Mesendoderm (in vitro differentiated cells): ENCODE results near the gene GRHL3.
A peak's percentile ranks its signal among the peaks of the same experiment; 100 is the strongest.

Experiments used
- DNase-seq: peaks from one replicate; pipeline ENCODE4 v3.0.0; 2013
- H2AK5ac ChIP-seq: 2 replicates; pipeline ENCODE4 v1.6.1; 2013; ENCODE audit warnings: low read length, inconsistent platforms
- H2BK120ac ChIP-seq: 2 replicates; pipeline ENCODE4 v1.6.1; 2013; ENCODE audit warnings: low read depth, mild to moderate bottlenecking, low read length, moderate library complexity, mixed read lengths
- H2BK15ac ChIP-seq: replicated peaks from 2 replicates; pipeline ENCODE4 v1.6.1; 2013; ENCODE audit warnings: low read depth, mild to moderate bottlenecking, moderate library complexity
- H2BK5ac ChIP-seq: 2 replicates; pipeline ENCODE4 v1.6.1; 2013; ENCODE audit warnings: low read length, inconsistent platforms
- H3K18ac ChIP-seq: 2 replicates; pipeline ENCODE4 v1.6.1; 2013; ENCODE audit warnings: mild to moderate bottlenecking, low read length, mixed read lengths
- H3K23ac ChIP-seq: one replicate; pipeline ENCODE4 v1.6.1; 2013; ENCODE audit warnings: low read length
- H3K27ac ChIP-seq: 2 replicates; pipeline ENCODE4 v1.5.1; 2013; ENCODE audit warnings: low read depth, mild to moderate bottlenecking, inconsistent platforms, low read length, moderate library complexity
- H3K27me3 ChIP-seq: 2 replicates; pipeline ENCODE4 v1.6.1; 2013; ENCODE audit warnings: low read length, control low read depth, mild to moderate bottlenecking, inconsistent platforms; ENCODE audit not compliant: insufficient read depth, poor library complexity
- H3K36me3 ChIP-seq: 2 replicates; pipeline ENCODE4 v1.6.1; 2013; ENCODE audit warnings: low read length, inconsistent platforms; ENCODE audit not compliant: control insufficient read depth, insufficient read depth
- H3K4ac ChIP-seq: one replicate; pipeline ENCODE4 v1.6.1; 2013; ENCODE audit warnings: low read depth, mild to moderate bottlenecking, low read length, moderate library complexity
- H3K4me1 ChIP-seq: 2 replicates; pipeline ENCODE4 v1.6.1; 2013; ENCODE audit warnings: low read depth, low read length, inconsistent platforms; ENCODE audit not compliant: control insufficient read depth
- H3K4me2 ChIP-seq: 2 replicates; pipeline ENCODE4 v1.6.1; 2013; ENCODE audit warnings: low read length
- H3K4me3 ChIP-seq: 2 replicates; pipeline ENCODE4 v1.5.1; 2013; ENCODE audit warnings: mild to moderate bottlenecking, low read length
- H3K56ac ChIP-seq: one replicate; pipeline ENCODE4 v1.6.1; 2013; ENCODE audit warnings: low read length
- H3K79me1 ChIP-seq: 2 replicates; pipeline ENCODE4 v1.6.1; 2013; ENCODE audit warnings: low read length, inconsistent platforms
- H3K79me2 ChIP-seq: 2 replicates; pipeline ENCODE4 v1.6.1; 2013; ENCODE audit warnings: mild to moderate bottlenecking, low read length; ENCODE audit not compliant: control insufficient read depth, insufficient read depth
- H3K9ac ChIP-seq: 2 replicates; pipeline ENCODE4 v1.6.1; 2013; ENCODE audit warnings: low read length, inconsistent platforms
- H4K5ac ChIP-seq: one replicate; pipeline ENCODE4 v1.6.1; 2013; ENCODE audit warnings: low read length
- H4K8ac ChIP-seq: one replicate; pipeline ENCODE4 v1.6.1; 2013; ENCODE audit warnings: low read depth, mild to moderate bottlenecking, control low read depth, low read length, moderate library complexity
- WGBS: extraction: QIAGEN DNeasy Blood & Tissue Kit; methylation state at CpG from one replicate; pipeline ENCODE4 v1.1.7; 2013; ENCODE audit warnings: low lambda C conversion rate, missing lambda C conversion rate; ENCODE audit not compliant: insufficient coverage; ENCODE audit errors: extremely low coverage; 5-methylcytosine and 5-hydroxymethylcytosine counted together

The GRHL3 gene

DNA sequence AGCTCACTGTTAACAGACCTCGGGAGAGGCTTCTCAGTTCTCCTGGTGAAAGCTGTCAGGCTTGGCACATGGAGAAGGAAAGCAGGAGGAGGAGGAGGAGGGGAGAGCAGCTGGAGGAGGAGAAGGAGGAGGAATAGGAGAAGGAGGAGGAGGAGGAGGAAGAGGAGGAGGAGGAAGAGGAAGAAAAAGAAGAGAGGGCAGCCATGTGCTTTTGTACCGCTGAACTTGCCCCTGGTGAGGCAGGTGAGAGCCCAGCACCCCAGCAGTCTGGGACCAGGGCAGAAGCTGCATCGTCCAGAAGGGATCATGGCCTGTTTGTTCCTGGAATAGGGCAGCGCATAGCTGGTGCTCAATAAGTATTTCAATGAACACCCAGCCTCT is 21.3 kb upstream of the GRHL3 start:
- no peak overlapping the region for H4K5ac ChIP-seq
- H3K9ac ChIP-seq, result no peak overlapping the region
- WGBS, result no CpG with 5 or more reads among the region's 4 CpGs

DNA sequence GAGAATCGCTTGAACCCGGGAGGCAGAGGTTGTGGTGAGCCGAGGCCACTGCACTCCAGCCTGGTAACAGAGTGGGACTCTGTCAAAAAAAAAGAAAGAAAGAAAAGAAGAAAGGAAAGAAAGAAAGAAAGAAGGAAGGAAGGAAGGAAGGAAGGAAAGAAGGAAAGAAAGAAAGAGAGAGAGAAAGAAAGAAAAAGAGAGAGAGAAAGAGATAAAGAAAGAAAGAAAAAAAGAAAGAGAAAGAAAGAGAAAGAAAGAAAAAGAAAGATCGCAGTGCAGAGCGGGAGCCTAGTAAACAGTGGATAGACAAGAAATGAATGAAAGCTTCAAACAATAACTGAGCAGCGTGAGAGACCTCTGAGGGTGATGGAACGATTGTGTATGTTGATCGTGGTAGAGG is 20.6 kb upstream of the GRHL3 start:
- no peak overlapping the region for H3K18ac ChIP-seq
- no peak overlapping the region for H4K8ac ChIP-seq
- H2AK5ac ChIP-seq, result no peak overlapping the region
- H2BK120ac ChIP-seq, result no peak overlapping the region
- no peak overlapping the region for H3K9ac ChIP-seq
- no peak overlapping the region for H3K4ac ChIP-seq
- H4K5ac ChIP-seq, result no peak overlapping the region
- H2BK15ac ChIP-seq, result no peak overlapping the region
- no peak overlapping the region for H3K4me3 ChIP-seq
- peaks cover 6% of the 10 kb centered on the region for H3K4me1 ChIP-seq
- no peak overlapping the region for H3K23ac ChIP-seq
- no peak for DNase-seq
- no peak overlapping the region for H3K56ac ChIP-seq
- H3K79me1 ChIP-seq, result no peaks in the 10 kb centered on the region
- no peaks in the 10 kb centered on the region for H3K79me2 ChIP-seq
- H3K36me3 ChIP-seq, result no peaks in the 10 kb centered on the region
- no peak overlapping the region for H2BK5ac ChIP-seq
- no peaks in the 10 kb centered on the region for H3K27me3 ChIP-seq
- H3K4me2 ChIP-seq, result no peak overlapping the region
- no CpG with 5 or more reads among the region's 8 CpGs for WGBS
- H3K27ac ChIP-seq, result no peak overlapping the region

More for the DNA sequence above, 21.3 kb upstream of the GRHL3 start:
- Histone ChIP-seq H4K8ac (no peak overlapping the region), H3K4me1 (peaks cover 6% of the 10 kb centered on the region), H3K79me2 (no peaks in the 10 kb centered on the region), H3K79me1 (no peaks in the 10 kb centered on the region), H3K4ac (no peak overlapping the region), H3K27ac (no peak overlapping the region), H3K27me3 (no peaks in the 10 kb centered on the region), H3K4me3 (no peak overlapping the region), H3K36me3 (no peaks in the 10 kb centered on the region), H3K4me2 (no peak overlapping the region), H2BK120ac (no peak overlapping the region), H3K18ac (no peak overlapping the region), H3K23ac (no peak overlapping the region), H2AK5ac (no peak overlapping the region), H2BK5ac (no peak overlapping the region), H3K56ac (no peak overlapping the region), H2BK15ac (no peak overlapping the region)
- DNase-seq, result no peak

DNA sequence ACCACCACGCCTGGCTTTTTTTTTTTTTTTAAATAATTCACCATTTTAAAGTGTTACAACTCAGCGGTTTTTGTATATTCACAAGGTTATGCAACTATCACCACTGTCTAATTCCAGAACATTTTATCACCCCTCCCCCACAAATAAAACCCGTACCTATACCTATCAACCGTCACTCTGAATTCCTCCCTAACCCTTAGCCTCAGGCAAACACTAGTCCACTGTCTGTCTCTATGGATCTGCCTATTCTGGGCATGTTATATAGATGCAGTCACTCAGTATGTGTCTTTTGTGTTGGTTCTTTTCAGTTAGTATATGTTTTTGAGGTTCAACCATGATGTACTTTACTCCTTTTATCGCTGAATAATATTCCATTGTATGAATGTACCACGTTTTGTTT is 19.3 kb upstream of the GRHL3 start:
- Histone ChIP-seq H3K79me1 (no peaks in the 10 kb centered on the region), H3K36me3 (no peaks in the 10 kb centered on the region), H3K4me2 (no peak overlapping the region), H4K8ac (no peak overlapping the region), H2BK15ac (no peak overlapping the region), H3K4me3 (no peak overlapping the region), H3K56ac (no peak overlapping the region), H3K79me2 (no peaks in the 10 kb centered on the region), H3K4ac (no peak overlapping the region), H3K27me3 (no peaks in the 10 kb centered on the region), H2BK120ac (no peak overlapping the region), H2BK5ac (no peak overlapping the region), H3K27ac (no peak overlapping the region), H3K4me1 (peaks cover 2% of the 10 kb centered on the region), H2AK5ac (no peak overlapping the region), H3K18ac (no peak overlapping the region), H3K9ac (no peak overlapping the region), H4K5ac (no peak overlapping the region), H3K23ac (no peak overlapping the region)
- WGBS, result 100% methylated on average over 2 of the region's 6 CpGs
- DNase-seq, result no peak

- no peaks in the 10 kb centered on the region for H3K36me3 ChIP-seq
- H3K4me2 ChIP-seq, result no peak overlapping the region
- no peak overlapping the region for H3K4me3 ChIP-seq
- H2BK120ac ChIP-seq, result no peak overlapping the region
- H3K27me3 ChIP-seq, result no peaks in the 10 kb centered on the region
- H3K79me2 ChIP-seq, result no peaks in the 10 kb centered on the region
- WGBS, result no CpG with 5 or more reads among the region's 7 CpGs
- H4K5ac ChIP-seq, result no peak overlapping the region
- H3K9ac ChIP-seq, result no peak overlapping the region
- H3K79me1 ChIP-seq, result no peaks in the 10 kb centered on the region
- no peak overlapping the region for H2BK5ac ChIP-seq
- H3K27ac ChIP-seq, result no peak overlapping the region
- no peak overlapping the region for H2BK15ac ChIP-seq
- no peak overlapping the region for H3K4ac ChIP-seq
- H3K4me1 ChIP-seq, result no peaks in the 10 kb centered on the region
- H3K56ac ChIP-seq, result no peak overlapping the region
- H3K18ac ChIP-seq, result no peak overlapping the region
- no peak overlapping the region for H4K8ac ChIP-seq
- no peak overlapping the region for H3K23ac ChIP-seq
- no peak for DNase-seq
- H2AK5ac ChIP-seq, result no peak overlapping the region
These were observed 18.0 kb upstream of the GRHL3 start for GRCh38 chr1:24300971-24301784.

GRCh38 chr1:24301785-24302175 is 17.4 kb upstream of the GRHL3 start:
- H2BK15ac ChIP-seq, result no peak overlapping the region
- no peak overlapping the region for H4K5ac ChIP-seq
- H3K4me3 ChIP-seq, result no peak overlapping the region
- H2BK5ac ChIP-seq, result no peak overlapping the region
- no peaks in the 10 kb centered on the region for H3K36me3 ChIP-seq
- H2BK120ac ChIP-seq, result no peak overlapping the region
- no peak overlapping the region for H3K56ac ChIP-seq
- no peak overlapping the region for H3K4me2 ChIP-seq
- no CpG with 5 or more reads among the region's 4 CpGs for WGBS
- no peaks in the 10 kb centered on the region for H3K4me1 ChIP-seq
- H3K4ac ChIP-seq, result no peak overlapping the region
- H3K9ac ChIP-seq, result no peak overlapping the region
- H4K8ac ChIP-seq, result peak overlapping the region; percentile 39
- no peak overlapping the region for H2AK5ac ChIP-seq
- no peaks in the 10 kb centered on the region for H3K79me1 ChIP-seq
- H3K79me2 ChIP-seq, result no peaks in the 10 kb centered on the region
- H3K18ac ChIP-seq, result no peak overlapping the region
- H3K23ac ChIP-seq, result no peak overlapping the region
- DNase-seq, result no peak
- H3K27ac ChIP-seq, result no peak overlapping the region
- H3K27me3 ChIP-seq, result no peaks in the 10 kb centered on the region

- no peak overlapping the region for H4K5ac ChIP-seq
- no peak overlapping the region for H3K18ac ChIP-seq
- H3K56ac ChIP-seq, result no peak overlapping the region
- H3K79me2 ChIP-seq, result no peaks in the 10 kb centered on the region
- no peak overlapping the region for H2BK15ac ChIP-seq
- H3K27ac ChIP-seq, result no peak overlapping the region
- no peak overlapping the region for H3K4ac ChIP-seq
- H2BK120ac ChIP-seq, result no peak overlapping the region
- no peak overlapping the region for H3K4me3 ChIP-seq
- no peaks in the 10 kb centered on the region for H3K4me1 ChIP-seq
- H3K36me3 ChIP-seq, result no peaks in the 10 kb centered on the region
- DNase-seq, result no peak
- no peak overlapping the region for H3K4me2 ChIP-seq
- no peak overlapping the region for H2AK5ac ChIP-seq
- H3K9ac ChIP-seq, result no peak overlapping the region
- H2BK5ac ChIP-seq, result no peak overlapping the region
- H3K27me3 ChIP-seq, result no peaks in the 10 kb centered on the region
- WGBS, result no CpG with 5 or more reads among the region's 3 CpGs
- H3K79me1 ChIP-seq, result no peaks in the 10 kb centered on the region
- H4K8ac ChIP-seq, result no peak overlapping the region
- no peak overlapping the region for H3K23ac ChIP-seq
These were observed 16.9 kb upstream of the GRHL3 start for GRCh38 chr1:24302209-24302611.
